GM21515 (cell line): ENCODE results near the gene SRSF8.
"Not testable (repeated sequence)": the region's sequence is repeated elsewhere in the genome, so short reads cannot be mapped to it uniquely, and the experiment has no call there.

Experiments used
- ATAC-seq: cut with Tn5 transposase; IDR thresholded peaks from one replicate; pipeline ENCODE4 v1.9.1; 2021; ENCODE audit not compliant: unreplicated experiment

Gene SRSF8

GRCh38 chr11:95095858-95096587 lies 29.3 kb downstream of the SRSF8 start:
- ATAC-seq = peak; percentile 83

GRCh38 chr11:95097209-95097608 lies 30.5 kb downstream of the SRSF8 start:
- ATAC-seq = no peak

- no peak for ATAC-seq
Measured at GRCh38 chr11:95098826-95099225, 32.1 kb downstream of the SRSF8 start.

GRCh38 chr11:95100191-95100648 lies 33.5 kb downstream of the SRSF8 start:
- no peak for ATAC-seq

GRCh38 chr11:95100856-95101507 lies 34.3 kb downstream of the SRSF8 start:
- ATAC-seq = no peak

DNA sequence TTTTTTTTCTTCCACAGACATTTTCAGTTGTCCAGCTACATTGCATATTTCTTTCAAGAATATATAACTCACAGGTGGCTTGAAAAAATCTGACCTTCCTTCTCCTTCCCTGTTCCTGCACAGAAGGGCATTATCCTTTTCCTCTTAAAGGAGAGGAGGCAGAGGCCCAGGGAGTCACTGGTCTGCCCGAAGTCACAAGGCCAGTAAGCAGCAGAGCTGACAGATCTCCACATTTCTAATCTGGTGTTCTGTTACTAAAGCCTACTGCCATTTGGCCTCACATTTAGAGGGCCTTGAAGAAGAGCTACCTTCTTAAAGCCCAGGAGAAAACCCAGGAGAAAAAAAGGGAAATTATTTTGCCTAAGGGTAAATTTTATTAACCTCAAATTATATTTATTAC lies 35.2 kb downstream of the SRSF8 start:
- ATAC-seq = no peak

GRCh38 chr11:95102733-95103132 lies 36.0 kb downstream of the SRSF8 start:
- ATAC-seq = no peak

DNA sequence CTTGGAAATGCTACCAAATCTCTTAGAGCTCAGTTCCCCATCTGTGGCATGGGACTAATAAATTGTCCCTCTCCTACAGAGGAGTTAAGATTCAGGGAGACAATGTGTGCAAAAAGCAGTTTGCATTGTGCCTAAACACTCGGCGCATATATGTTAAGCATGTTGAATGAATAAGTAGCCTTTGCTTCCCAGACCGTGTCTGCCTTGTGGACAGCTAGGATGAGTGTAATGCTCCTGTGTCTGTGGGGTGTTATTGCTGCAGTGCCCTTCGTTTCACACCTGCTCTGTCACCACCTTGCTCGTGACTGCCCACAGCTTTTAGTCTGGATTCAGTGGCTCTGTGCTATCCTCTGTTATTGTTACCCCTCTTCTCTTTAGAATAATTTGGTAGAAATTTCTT lies 37.0 kb downstream of the SRSF8 start:
- ATAC-seq = no peak

DNA sequence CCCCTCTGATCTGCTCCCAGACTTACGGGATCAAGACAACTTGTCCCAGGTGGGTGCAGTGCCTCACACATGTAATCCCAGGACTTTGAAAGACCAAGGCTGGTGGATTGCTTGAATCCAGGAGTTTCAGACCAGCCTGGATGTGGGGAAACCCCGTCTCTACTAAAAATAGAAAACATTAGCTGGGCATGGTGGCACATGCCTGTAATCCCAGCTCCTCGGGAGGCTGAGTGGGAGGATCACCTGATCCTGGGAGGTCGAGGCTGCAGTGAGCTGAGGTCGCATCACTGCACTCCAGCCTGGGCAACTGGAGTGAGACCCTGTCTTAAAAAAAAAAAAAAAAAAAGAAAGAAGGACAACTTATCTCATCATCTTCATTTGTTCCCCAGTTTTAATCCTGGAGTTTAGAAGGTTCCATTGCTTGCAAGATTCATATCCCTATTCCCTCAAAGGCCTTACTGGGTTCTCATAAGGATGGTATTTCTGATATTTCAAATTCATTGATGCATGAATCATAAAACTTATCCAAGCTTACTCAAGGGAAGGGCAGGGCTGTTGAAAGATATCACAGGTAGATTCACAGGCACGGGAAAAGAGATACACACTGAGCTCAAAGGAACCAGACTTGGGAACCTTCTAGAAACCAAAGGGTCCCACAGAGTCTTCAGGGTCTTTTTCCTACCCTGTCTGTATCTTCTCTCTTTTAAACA lies 37.6 kb downstream of the SRSF8 start:
- no peak for ATAC-seq

GRCh38 chr11:95104856-95105255 lies 38.1 kb downstream of the SRSF8 start:
- no peak for ATAC-seq

DNA sequence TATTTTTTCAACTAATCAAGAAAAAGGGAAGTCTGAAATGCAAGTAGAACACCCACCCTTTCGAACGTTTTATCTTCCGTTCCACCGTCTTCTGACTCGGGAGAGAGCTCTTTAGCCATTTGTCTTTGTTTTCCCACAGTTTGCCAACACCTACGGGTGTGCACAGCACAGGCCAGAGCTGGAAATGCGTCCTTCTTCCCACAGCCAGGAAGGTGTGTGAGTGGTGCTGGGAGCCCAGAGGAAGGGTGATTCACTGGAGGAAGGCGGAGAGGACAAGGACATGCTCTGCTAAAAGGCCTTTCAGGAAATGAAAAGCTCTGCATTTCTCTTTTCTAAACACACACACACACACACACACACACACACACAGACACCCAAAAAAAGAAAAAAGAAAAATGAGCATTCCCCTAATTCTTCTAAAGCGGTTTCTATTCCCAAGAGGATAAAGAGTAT lies 41.5 kb downstream of the SRSF8 start:
- no peak for ATAC-seq

DNA sequence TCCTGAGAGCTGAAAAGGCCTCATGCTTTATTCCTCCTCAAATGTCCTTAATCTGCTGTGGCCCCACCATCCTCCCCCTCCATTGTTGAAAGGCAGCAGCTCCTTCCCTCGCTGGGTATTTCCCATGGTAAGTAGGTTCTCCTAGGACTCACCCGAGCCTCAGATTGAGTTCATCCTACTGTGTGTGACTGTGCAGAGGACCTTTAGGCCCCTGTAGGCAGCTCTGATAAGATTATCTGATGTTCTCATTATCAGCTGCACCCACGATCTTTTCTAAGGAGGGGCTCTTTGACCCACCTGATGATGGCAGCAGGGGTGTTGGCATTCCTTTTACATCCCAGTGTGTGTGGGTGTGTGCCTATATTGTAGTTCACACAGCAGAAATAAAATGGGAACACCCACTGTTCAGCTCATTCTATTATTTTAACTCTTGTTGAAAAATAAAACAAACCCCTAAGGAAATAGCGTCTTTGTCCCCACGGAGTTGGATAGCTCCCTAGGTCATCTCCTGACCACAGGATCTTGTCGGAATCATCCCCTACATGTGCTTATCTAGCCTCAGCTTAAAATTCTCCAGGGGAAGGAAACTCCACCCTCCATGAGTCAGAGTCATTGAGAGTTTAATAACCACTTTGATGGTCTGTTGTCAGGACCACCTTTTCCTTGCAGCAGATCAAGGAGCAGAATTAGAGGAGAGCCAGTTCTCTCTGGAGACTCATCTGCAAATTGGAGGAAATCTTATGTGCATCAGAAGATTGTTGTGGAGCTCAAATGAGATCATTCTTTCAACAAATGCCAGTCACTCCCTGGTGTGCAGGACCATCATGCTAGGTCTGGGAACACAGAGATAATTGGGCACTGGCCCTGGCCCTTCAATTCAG lies 42.2 kb downstream of the SRSF8 start:
- no peak for ATAC-seq

GRCh38 chr11:95111471-95111870 lies 44.8 kb downstream of the SRSF8 start:
- not testable (repeated sequence) for ATAC-seq

DNA sequence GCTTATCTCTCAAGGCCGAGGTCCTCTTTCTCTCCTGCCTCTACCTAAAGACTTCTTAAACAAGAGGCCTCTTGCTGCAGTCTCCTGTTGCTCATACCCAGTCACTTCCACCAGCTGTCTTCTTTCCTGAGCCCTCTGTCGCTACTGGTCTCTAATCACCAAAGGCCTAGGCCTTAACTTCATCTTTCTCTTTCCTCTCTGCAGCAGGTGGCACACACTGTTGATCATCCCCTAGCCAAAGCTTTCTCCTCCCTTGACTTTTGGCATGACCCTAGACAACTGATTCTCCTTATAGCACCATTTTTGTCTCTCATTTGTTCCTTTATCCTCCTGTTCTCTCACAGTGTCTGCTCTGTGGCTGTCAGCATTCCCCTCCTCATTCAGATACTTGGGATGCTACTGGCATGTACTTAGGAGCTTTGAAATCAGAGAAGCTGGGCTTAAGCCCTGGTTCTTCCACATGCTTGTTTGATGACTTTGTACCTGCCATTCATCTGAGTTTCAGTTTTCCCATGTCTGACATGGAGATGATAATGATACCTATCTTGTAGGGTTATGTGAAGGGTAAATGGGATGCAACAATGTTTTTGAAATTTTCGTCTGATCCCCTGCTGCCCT lies 45.3 kb downstream of the SRSF8 start:
- ATAC-seq = no peak

- no peak for ATAC-seq
Measured at GRCh38 chr11:95115597-95115996, 48.9 kb downstream of the SRSF8 start.

- no peak for ATAC-seq
Measured at GRCh38 chr11:95119361-95120060, 52.8 kb downstream of the SRSF8 start.
